Epithelial cell of prostate (primary cell): ENCODE data around the gene DIS3L2.
"Not testable (repeated sequence)": the region's sequence is repeated elsewhere in the genome, so short reads cannot be mapped to it uniquely, and the experiment has no call there.

Source experiments
- DNase-seq: peaks from one replicate; pipeline ENCODE4 v3.0.0-alpha.2; 2011; ENCODE audit warnings: low read depth, low spot score
- H3K27ac ChIP-seq: fragments of 450-650 bp; 2 replicates; pipeline ENCODE4 v1.5.1; 2017; ENCODE audit warnings: mild to moderate bottlenecking

Gene DIS3L2

DNA sequence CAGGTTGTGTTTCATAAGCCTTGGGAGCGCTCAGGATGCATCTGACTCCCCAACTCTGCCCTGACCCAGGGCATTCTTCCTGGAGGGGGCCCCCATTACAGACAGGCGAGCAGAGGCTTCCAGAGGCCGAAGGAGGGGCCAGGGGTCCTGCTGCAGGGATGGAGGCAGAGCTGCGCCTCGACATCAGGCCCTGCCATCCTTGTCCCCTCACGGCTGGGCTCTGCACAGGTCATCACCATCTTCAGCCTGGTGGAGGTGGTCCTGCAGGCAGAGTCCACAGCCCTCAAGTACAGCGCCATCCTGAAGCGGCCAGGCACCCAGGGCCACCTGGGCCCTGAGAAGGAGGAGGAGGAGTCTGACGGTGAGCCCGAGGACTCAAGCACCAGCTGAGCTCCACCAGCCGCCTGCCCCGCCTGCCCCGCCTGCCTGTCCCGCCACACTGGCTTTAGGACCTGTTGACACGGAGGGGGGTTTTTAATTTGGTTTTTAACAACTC is 374.8 kb downstream of the DIS3L2 start:
- DNase-seq = no peak
- H3K27ac ChIP-seq = no peak overlapping the region

DNA sequence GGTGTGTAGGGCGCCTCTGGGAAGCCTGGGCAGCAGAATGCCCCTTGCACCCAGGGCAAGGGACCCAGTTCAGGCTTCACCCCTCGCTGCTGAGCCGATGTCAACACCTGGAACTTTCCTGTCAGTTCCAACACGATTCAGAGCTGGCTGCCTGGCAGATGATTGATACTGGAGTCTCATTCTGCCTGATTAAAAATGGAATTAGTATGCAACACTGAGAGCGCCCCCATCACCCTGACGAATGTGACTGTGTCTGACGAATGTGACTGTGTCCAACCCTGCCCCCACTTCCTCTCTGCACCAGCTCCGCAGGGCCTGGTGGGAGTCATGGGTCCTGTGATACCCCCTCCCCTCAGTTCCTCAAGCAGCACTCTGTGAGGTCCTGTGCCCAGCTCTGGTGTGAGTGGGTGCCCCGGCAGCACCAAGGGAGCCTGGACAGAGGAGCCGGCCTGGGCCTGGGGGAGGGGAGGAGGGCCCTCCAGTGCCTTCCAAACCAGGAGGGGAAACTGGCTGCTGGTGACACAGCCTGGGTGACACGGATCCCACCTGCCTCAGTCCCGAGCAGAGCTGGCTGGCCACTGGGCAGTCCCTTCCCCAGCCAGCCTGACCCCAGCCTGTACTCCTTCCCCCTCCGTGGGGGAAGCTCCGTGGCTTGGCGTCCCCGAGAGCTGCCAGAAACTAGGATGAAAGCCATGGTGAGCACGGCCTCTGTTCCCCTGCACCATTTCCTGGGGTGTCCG is 375.6 kb downstream of the DIS3L2 start:
- no peak overlapping the region for H3K27ac ChIP-seq
- DNase-seq = no peak

DNA sequence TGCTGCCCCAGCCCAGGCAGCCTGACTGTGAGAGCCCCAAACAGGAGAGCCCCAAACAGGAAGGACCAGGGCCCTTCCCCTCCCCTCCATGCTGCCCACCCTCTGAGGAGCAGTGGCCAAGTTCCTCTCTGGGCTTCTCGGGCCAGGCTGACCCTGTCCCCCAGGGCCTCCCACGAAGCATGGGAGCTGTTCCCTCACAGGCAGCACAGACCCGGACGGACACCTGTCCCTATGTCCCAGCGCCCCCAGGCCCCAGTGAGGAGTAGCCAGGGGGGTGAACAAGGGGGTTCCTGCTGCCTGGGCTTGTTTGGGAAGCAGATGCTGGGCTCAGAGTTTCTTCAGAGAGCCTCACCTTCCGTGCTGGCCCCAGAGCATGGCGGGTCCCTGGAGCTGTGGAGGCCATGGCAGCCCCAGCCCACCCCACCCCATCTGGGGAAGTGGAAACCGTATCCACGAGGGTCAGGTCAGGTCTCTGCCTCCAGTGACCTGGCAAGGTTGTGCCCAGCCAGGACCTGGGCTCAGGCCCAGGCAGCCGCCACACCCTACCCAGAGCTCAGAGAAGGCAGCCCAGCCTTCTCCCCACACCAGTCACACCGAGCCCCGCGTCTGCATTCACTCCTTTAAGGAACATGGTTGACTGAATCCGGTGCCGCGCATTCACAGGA is 376.7 kb downstream of the DIS3L2 start:
- H3K27ac ChIP-seq, DNase-seq: not testable (repeated sequence)

DNA sequence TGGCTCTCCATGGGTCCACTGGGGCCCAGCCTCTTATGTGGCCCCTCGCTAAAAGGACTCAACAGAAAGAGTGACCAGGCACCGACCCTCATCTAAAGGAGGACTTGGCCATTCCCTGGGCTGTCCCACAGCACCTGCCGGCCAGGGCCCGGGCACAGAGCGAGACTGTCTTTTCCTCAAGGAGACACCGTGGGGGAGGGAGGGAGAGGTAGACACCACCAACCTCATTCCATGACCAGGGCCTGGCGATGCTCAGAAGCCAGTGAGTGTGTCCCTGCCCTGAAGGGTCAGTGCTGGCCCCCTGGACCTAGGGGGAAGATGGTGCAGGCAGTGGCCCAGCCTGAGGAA is 377.2 kb downstream of the DIS3L2 start:
- no peak overlapping the region for H3K27ac ChIP-seq
- DNase-seq = no peak

DNA sequence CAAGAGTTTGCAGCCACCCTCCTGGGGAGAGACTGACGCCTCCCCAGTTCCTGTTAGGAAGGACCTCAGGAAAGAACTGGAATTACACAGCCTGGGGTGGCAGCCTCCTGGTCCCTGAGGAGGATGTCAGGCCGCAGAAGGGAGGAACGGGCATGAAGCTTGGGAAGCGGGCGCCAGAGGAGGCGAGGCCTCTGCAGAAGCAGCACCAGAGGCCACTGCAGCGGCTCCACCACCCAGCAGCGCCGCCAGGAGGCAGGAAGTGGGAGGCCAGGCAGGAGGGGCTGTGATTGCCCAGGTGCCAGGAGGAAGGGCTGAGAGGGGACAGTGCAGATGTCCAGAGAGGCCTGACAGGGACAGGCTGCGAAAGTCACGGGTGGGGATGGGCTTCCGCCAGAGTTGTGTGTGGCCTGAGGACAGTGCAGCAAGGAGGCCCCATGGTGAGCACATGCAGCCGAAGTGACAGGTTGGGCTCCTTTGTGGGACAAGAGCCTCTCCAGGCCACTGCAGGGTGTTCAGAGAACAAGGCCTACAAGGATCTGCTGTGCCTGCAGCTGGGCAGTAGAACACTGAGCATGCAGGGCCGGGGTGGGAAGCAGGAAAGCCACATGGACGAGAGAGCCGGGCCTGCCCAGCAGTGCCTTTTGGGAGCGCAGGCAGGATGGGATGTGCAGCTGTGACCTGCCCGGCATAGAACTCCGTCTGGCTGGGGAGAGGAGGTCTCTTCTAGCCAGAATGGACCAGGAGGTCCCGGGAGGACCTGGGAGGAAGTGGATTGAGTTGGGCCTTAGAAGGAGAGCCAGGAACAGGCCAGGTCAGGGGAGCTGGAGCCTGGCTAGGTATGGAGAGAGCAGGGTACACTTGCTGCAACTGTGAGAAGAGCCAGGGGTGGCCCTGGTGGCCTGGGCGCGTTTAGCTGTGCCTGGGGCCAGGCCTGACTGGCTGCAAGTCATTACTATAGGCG is 377.9 kb downstream of the DIS3L2 start:
- H3K27ac ChIP-seq = no peak overlapping the region
- no peak for DNase-seq

DNA sequence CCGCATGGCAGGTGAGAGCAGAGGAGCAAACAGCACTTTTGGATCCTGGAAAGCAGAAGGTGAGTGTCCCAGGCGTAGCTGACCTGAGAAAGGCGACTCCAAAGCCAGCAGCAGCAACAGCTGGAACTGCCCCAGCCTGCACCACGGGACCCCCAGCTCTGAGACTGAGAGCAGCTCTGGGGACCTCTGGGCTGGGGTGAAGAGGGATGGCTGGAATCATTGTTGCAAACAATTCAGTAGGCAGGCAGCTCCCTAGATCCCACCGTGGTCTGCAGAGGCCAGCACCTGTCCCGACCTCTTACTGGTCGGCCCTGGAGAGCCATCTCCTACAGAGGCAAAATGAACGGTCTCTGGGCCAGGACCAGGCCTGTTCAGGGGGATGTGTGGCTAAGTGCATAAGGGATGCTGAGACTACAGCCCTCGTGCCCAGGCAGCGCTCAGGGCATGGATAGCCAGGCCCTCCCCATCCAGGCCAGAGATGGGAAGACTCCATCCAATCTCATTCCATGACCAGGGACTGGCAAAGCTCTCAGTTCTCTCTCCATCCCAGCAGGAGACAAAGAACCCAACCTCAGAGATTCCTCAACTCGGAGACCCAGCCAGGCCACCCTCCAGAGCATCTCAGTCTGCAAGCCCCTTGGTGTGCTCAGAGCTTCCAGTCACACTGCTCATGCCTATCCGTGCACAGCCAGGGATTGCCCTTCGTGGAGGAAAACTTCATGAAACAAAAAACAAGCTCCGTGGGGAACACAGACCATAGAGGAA is 378.8 kb downstream of the DIS3L2 start:
- no peak overlapping the region for H3K27ac ChIP-seq
- no peak for DNase-seq

DNA sequence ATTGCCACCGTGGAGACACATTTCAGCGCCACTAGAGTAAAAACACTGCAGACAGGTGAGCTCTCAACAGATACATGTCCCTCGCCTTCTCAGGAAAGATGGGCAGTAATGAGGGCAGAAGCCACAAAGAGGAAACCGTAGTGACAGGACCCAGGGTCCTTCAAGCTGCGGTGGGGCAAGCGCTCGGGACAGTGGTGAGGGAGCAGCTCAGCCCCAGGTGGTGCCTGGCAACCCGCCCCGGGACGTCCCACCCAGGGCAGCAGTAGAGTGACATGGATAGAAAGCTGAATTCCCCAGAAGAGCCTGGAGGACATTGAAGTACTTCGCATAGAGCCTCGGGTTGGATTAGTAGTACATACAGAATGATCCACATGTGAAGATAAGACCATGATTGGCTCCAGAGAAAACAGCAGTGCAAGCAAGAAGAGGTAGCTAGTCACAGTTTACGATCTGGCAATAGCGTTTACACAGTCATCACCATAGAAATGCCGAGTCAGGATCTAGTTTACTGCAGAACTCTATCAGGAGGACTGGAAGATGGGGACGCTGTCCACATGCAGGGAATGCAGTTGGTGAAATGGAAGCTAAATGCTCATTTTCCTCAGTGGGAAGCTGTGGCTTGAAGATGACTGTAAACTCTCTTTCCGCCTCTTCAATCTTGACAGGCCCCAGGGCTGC is 379.7 kb downstream of the DIS3L2 start:
- no peak for DNase-seq
- no peak overlapping the region for H3K27ac ChIP-seq

DNA sequence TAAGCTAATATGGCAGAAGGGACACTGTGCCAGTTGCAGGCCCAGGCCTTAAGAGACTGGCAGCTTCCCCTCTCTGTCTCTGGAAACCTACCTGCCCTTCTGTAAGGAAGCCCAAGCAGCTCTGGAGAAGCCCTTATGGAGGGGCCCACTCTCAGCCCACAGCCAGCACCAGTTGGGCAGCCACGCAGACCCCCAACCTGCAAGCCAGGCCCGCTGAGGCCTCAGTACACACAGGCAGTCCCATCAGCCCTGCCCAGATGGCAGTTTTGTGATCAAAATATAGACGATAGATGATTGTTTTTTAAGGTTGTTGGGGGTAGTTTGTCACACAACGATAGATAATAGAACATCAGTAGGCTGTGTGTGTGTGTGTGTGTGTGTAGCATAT is 380.2 kb downstream of the DIS3L2 start:
- H3K27ac ChIP-seq = no peak overlapping the region
- DNase-seq = no peak

DNA sequence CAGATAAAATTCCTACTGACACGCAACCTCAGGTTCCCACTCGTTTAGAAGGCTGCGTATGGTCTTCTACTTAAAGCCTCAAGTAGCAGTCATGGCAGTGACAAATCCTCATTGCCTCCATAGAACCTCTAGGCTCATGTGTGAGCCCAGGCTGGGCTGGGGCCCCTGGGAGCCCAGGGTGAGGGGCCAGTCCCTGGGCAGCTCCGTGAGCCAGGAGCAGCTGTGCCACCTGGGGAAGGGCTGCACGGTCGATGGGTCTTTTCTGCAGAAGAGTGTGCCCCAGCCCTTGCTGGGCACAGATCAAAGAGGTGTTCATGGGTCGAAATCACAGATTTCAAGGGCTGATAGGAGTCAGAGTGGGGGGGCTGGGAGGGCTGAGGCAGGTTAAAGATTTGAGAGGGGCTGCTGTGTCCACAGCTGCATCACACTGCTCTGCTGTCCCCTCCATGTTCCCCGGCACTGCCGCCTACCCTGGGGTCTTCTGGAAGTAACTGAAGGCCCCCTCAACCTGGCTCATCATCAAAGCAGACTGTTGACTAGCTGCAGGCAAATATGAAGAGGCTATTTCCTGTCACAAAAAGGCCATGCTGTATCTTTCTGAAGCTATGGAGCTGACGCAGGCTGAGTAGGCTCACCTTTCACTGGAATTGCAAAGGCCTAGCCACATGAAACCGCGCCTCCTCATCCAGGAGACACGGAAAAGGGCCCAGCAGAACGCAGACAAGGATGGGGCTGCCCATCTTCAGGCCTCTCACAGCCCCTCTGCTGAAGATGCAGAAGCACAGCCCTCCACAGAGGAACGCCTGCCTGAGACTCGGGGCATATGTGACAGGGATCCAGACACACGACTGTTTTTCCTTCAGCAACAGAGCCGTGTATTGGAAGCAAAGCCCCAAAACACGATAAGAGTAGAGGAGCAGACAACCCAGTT is 381.4 kb downstream of the DIS3L2 start:
- DNase-seq = no peak
- no peak overlapping the region for H3K27ac ChIP-seq

DNA sequence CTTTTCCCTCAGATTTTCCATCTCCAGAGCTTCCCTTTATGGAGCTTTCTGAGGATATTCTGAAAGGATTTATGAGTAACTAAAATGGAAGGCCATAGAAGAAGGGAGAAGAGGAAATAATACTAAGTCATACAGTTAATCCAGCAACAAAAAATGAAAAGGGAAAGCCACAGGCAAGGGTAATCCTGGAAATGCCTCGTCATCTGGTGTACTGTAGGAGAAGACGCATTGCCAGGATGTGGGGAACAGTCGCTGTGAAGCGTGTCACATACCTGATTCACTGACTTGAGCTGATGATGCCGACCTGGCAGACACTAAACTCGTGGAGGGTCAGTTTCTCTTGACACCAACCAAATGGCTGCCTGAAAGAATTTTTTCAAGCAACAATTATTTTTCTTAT is 382.3 kb downstream of the DIS3L2 start:
- DNase-seq = no peak
- H3K27ac ChIP-seq = no peak overlapping the region

DNA sequence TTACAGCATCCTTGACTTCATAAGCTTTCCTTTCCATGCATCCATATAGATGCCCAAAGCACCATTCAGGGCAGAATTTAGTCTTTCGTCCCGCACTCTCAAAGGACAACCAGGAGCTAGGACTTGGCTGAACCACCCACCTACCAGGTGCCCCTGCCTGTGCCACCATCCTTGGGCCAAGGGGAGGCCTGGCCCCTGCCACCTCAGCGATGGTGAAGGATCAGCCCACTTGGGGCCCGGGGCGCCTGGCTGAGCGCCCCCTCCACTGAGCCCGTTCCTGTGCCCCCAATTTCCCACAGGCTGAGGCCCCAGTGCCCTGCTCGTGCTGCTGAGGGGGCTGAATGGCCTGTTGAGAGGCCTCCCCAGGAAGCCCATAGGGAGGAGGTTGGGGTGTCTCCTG is 383.7 kb downstream of the DIS3L2 start:
- no peak for DNase-seq
- H3K27ac ChIP-seq = no peak overlapping the region

DNA sequence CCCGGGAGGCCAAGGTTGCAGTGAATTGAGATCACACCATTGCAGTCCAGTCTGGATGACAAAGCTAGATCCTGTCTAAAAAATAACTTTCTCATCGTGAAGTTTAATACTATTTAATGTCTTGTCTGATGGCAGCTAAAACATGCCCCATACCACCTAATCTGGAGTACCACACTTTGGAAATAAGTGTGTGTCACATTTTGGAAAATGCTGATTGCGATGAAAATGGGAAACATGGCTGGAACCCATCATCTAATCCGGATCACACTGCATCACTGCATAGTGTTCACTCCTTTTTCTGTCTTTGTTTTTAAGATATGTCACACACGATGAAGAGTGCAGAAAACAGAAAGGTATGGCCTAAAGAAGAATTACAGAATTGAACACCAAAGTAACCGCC is 385.9 kb downstream of the DIS3L2 start:
- no peak for DNase-seq

DNA sequence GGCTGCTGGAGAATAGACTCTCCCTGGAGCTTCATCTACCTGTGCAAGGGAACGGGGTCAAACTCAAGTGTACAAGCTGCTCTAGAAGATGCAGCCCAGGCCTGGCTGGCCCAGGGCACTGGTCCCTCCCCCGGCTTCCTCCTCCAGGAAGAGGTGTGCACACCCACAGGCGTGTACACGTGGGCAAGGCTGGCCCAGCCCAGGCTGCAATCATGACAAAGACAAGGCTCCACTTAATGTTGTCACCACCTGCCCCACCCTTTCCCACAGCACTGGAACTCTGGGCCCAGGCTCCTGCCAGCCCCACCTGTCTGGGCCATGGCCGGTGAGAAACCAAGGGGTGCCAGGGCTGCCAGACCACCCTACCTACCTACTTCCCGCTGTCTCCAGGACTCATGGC is 387.4 kb downstream of the DIS3L2 start:
- no peak for DNase-seq
- H3K27ac ChIP-seq = no peak overlapping the region

More for the DNA sequence above, 385.9 kb downstream of the DIS3L2 start:
- no peak overlapping the region for H3K27ac ChIP-seq

DNA sequence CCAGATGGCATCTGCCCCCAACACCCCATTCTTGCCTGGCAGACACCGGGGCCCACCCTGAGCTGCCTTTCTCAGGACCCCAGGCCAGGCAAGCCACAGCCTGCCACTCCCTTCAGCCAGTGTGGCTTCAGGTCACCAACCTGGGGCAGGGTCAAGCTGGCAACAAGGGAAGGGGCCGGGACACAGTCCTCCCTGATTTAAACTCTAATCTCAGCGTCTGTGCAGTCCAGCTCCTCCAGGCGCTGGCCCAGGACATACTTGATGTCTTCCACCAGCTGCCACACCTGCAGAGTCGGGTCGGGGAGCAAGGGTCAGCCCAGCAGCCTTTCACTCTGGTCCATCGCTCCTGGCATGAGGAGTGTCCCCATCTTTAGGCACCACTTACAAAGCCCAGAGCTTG is 388.0 kb downstream of the DIS3L2 start:
- H3K27ac ChIP-seq = no peak overlapping the region
- DNase-seq = no peak

DNA sequence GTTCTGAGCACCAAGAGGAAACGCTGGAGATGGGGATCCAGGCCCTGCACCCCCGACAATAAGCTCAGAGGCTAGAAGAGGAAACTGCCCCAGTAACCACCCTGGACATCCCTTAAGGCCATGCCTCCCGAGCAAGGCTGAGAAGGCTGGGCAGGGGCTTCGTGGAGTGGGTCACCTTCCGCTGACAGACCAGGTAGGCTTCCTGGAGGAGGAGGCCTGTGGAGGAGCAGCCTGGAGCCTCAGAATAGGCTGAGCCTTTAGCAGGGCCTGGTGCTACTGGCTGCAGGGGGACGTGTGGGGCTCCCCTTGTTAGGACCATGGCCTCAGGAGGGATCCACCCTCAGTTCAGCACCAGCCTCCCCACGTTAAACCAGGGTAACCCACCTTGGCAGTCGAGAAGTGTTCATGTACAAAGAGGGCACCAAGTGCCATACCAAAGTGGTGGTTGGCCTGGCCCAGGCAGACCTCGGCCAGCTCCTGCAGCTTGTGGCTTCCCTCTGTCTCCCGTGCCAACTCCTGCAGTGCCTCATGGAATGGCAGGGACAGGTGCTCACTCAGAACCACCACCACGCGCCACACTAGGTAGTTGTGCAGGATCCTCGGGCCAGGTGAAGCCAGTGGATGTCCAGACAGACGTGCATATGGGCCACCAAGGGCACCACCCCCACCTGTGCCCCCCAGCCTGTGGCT is 388.6 kb downstream of the DIS3L2 start:
- DNase-seq = no peak

DNA sequence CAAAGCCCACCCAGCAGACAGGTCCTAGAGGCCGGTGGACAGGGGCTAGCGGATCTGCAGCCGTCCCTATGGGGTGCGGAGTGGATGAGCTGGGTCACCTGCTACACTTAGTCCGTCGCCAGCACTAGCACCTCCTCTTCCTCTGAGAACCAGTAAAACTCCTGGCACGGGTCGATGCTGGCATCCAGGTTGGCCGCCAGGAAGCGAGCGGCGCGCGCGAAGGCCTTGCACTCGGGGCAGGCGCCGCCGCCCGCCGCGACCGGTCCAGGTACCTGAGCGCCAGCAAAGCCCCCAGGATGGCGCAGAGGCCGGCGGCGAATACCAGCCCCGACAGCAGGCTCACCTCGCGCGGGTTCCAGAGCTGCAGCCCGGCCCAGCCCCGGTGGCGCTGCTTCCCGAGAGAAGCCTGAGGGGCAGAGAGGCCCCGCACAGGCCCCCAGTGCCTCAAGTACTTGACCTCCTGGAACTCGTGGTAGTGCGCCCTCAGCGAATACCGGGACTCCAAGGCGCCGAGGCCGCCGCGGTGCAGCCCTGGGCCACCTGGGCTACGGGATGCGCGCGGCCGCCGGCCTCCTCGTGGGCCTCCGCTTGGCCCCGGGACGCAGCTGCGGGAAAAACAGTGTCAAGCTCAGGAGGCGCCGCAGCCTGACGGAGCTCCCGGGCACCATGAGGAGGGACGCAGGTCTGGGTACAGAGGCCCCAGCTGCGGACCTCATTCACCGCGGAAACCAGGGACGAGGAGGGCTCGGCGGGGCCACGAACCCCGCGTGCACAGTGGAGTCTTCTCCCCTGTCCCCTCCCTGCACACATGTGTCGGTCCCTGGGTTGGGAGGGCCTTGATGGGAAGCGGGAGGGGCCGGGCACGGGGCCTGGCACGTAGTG is 389.5 kb downstream of the DIS3L2 start:
- H3K27ac ChIP-seq = no peak overlapping the region
- no peak for DNase-seq

More for the DNA sequence above, 388.6 kb downstream of the DIS3L2 start:
- H3K27ac ChIP-seq = no peak overlapping the region
